Nephron (organoid): Measurements from ENCODE around the gene RSL24D1.

Experiments used
- H3K27ac Mint-ChIP-seq, 3 experiments: 2 replicates each; pipeline ENCODE4 v1.8.0; 2020; ENCODE audit warnings: mixed read lengths in 3 of 3, mild to moderate bottlenecking in 2 of 3, moderate library complexity in 1 of 3
- H3K27me3 Mint-ChIP-seq: 2 replicates; pipeline ENCODE4 v1.8.0; 2021; ENCODE audit warnings: low read depth, mild to moderate bottlenecking, moderate library complexity, mixed read lengths
- H3K36me3 Mint-ChIP-seq: 2 replicates; pipeline ENCODE4 v1.8.0; 2020; ENCODE audit warnings: low read depth, mixed read lengths
- H3K4me1 Mint-ChIP-seq: 2 replicates; pipeline ENCODE4 v1.8.0; 2020; ENCODE audit warnings: mixed read lengths
- H3K4me3 Mint-ChIP-seq, 3 experiments: 2 replicates each; pipeline ENCODE4 v1.8.0; 2020; ENCODE audit warnings: mild to moderate bottlenecking in 3 of 3, mixed read lengths in 3 of 3, moderate library complexity in 2 of 3
- H3K9me3 Mint-ChIP-seq: 2 replicates; pipeline ENCODE4 v1.8.0; 2020; ENCODE audit warnings: mixed read lengths
- CTCF ChIP-seq, 3 experiments: fragments of 200-600 bp; sonication (generic); IDR thresholded peaks; one replicate each; pipeline ENCODE4 v1.5.0; 2021; ENCODE audit warnings: antibody characterized with exemption in 3 of 3; ENCODE audit not compliant: unreplicated experiment in 3 of 3

RSL24D1 gene

GRCh38 chr15:55133972-55134371 is 62.8 kb downstream of the RSL24D1 start:
- Mint-ChIP-seq H3K4me1 (no peaks in the 10 kb centered on the region), H3K4me3 (no peak overlapping the region), H3K9me3 (peaks cover 33% of the 10 kb centered on the region), H3K27ac (no peak overlapping the region), H3K36me3 (no peaks in the 10 kb centered on the region), H3K27me3 (no peaks in the 10 kb centered on the region)
- no peak for TF ChIP-seq CTCF (IDR thresholded peaks at IDR 0.05; ENCODE audit: unreplicated experiment in 3 of 3)

DNA sequence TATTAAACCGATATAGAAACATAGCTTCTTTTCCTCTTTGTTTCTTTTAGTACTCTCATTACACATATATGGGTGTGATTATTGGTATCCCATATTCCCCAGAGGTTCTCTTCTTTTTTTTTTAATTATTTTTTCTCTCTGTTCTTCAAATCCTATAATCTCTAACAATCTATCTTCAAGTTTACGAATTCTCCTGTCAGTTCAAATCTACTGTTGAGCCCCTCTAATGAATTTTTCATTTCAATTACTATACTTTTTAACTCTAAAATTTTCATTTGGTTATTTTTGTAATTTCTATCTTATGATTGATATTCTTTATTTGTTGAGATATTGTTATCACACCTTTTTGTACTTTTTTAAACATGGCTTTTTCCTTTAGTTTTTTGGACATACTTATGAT is 64.1 kb downstream of the RSL24D1 start:
- no peak overlapping the region for H3K4me3 Mint-ChIP-seq
- H3K27ac Mint-ChIP-seq = no peak overlapping the region
- no peaks in the 10 kb centered on the region for H3K4me1 Mint-ChIP-seq
- H3K27me3 Mint-ChIP-seq = peaks cover 5% of the 10 kb centered on the region
- no peak for TF ChIP-seq CTCF (IDR thresholded peaks at IDR 0.05; ENCODE audit: unreplicated experiment in 3 of 3)
- H3K36me3 Mint-ChIP-seq = no peaks in the 10 kb centered on the region
- H3K9me3 Mint-ChIP-seq = peaks cover 24% of the 10 kb centered on the region
